ENCODE results near the gene CPB2.
A peak's percentile ranks its signal among the peaks of the same experiment; 100 is the strongest.

CPB2 gene

DNA sequence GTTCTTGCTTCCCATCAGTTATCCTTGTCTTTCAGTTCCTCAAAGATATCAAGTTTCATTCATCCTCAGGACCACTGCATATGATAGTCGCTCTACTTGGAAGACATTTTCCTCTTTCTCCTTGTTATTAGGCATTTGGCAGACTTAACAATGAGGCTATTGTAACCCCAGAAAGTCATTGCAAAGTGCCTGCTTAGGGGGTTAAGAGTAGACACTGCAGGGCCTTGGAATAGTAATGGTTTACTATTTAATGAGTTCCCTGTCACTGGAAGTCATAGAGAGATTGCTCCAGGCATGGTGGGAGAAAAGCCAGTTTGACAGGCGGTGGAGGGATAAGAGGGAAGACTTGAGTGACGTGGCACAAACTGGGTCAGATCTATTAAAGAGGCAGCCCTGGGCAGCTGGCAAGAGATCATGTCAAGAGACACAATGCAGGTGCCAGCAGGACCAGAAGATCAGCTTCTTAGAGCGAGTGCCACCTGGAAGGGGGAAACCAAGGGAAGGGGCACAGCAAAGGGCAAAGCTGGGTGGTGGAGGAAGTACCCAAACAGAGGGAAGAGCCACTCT lies 16.8 kb upstream of the CPB2 start:
- no peak for DNase-seq (ENCODE audit: low read depth)
- TF ChIP-seq, protein P1, sequence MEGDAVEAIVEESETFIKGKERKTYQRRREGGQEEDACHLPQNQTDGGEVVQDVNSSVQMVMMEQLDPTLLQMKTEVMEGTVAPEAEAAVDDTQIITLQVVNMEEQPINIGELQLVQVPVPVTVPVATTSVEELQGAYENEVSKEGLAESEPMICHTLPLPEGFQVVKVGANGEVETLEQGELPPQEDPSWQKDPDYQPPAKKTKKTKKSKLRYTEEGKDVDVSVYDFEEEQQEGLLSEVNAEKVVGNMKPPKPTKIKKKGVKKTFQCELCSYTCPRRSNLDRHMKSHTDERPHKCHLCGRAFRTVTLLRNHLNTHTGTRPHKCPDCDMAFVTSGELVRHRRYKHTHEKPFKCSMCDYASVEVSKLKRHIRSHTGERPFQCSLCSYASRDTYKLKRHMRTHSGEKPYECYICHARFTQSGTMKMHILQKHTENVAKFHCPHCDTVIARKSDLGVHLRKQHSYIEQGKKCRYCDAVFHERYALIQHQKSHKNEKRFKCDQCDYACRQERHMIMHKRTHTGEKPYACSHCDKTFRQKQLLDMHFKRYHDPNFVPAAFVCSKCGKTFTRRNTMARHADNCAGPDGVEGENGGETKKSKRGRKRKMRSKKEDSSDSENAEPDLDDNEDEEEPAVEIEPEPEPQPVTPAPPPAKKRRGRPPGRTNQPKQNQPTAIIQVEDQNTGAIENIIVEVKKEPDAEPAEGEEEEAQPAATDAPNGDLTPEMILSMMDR (conservative IDR thresholded peaks at IDR 0.05; ENCODE audit: low read depth, low read length): no peak
- no peak overlapping the region for H3K4me3 ChIP-seq (ENCODE audit: low read depth, low read length)

DNA sequence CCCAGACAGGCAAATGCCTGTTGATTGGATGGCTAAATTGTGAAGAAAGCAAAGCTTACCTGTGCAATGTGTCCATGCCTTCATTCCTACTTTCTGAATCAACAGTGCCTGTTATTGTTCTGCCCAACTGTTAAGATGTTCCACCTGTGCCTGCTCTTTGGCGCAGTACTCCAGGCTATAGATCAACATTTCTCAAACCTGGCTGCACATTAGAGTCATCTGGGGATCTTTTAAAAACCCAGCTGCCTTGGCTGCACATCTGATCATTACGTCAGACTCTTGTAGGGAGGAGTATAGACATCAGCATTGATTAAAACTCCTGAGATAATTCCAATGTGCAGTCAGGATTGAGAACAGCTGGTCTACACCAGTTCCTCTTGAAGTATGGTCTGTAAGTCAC lies 16.2 kb upstream of the CPB2 start:
- TF ChIP-seq, protein P1 (conservative IDR thresholded peaks at IDR 0.05; ENCODE audit: low read depth, low read length): no peak
- H3K4me3 ChIP-seq (ENCODE audit: low read depth, low read length): no peak overlapping the region
- no peak for DNase-seq (ENCODE audit: low read depth)

DNA sequence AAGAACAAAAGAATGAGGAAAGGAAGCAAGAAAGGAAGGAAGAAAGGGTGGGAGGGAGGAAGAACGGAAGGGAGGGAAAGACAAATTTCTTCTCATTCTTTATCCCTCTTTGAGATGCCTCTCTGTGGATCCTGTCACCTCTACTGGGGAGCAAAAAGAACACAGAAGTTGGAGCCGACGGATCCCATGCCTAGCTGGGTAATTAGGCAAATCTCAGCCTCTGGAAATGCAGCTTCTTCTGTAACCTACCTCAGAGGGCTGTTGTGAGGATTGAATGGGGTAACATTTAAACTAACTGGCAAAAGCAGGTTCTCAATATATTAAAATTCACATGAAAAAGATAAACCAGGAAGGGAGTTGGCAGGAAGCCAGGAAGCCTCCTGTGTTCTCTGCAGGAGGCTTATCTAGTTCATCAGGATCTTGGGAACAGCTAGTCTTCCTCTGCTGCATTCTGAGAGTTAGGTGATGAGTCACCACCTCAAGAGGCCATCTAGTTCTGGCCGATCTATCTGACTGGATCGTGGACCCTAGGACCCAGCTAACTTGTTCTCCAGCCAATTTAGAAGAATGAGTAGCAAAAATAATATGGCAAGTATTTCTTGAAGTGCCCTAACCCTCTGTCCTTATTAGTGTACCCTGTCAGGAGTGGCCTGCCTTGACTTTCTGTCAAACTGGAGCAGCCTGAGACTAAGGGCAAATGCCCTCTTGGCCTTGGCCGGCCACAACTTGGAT lies 15.2 kb upstream of the CPB2 start:
- DNase-seq (ENCODE audit: low read depth): peak; percentile 72
- H3K4me3 ChIP-seq (ENCODE audit: low read depth, low read length): no peak overlapping the region
- TF ChIP-seq, protein P1 (conservative IDR thresholded peaks at IDR 0.05; ENCODE audit: low read depth, low read length): no peak

DNA sequence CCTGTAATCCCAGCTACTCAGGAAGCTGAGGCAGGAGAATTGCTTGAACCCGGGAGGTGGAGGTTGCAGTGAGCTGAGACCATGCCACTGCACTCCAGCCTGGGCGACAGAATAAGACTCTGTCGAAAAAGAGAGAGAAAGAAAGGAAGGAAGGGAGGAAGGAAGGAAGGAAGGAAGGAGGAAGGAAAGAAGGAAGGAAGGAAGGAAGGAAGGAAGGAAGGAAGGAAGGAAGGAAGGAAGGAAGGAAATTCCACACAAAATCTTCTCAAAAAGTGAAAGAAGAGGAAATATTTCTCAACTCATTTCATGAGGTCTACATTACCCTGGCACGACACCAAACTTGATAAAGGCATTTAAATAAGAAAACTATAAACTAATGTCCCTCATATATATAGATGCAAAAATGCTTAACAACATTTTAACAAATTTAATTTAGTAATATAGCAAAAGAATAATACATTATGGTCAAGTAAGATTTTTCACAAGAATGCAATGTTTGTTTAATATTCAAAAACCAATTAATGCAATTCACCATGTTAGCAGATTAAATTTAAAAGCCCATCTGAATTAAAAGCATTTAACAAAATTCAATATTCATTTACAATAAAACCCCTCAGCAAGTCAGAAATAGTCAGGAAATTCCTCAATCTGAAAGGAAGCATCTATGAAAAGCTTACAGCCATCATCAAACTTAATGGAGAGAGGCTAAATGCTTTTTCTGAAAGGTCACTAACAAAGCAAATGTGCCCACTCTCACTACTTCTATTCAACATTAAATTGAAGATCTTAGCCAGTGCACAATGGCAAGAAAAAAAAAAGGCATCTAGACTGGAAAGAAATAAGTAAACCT lies 12.0 kb upstream of the CPB2 start:
- H3K4me3 ChIP-seq (ENCODE audit: low read depth, low read length): no peak overlapping the region
- no peak for DNase-seq (ENCODE audit: low read depth)
- TF ChIP-seq, protein P1 (conservative IDR thresholded peaks at IDR 0.05; ENCODE audit: low read depth, low read length): no peak

DNA sequence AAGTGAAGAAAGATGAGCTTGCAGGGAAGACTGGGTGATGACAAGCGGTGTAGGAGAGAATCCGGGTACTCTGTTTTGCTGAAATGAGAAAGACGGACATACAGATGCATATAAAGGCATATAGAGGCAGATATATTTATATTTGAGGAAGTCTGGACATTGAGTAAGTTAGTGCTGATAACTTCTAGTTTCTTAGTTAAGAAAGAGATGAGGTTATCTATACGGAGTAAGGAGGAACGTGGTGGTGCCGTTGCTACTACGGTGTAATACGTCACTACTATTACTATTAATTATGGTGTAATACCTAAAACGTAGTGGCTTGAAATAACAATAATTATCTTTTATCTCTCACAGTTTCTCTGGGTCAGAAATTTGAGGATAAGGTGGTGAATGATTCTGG lies 9.8 kb upstream of the CPB2 start:
- DNase-seq (ENCODE audit: low read depth): no peak
- no peak overlapping the region for H3K4me3 ChIP-seq (ENCODE audit: low read depth, low read length)
- TF ChIP-seq, protein P1 (conservative IDR thresholded peaks at IDR 0.05; ENCODE audit: low read depth, low read length): no peak

DNA sequence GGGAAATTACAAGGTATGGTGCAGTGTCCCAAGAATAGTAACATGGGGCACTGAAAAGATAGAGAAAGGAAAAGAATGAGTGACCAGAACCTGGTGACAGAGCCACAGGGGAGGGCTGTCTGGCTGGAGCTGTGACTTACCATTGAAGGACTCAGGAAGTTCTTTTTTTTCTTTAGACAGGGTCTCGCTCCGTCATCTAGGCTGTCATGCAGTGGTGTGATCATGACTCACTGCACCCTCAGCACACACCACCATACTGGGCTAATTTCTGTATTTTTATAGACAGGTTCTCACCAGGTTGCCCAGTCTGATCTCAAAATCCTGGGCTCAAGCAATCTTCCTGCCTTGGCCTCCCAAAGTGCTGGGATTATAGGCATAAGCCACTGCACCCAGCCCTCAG lies 8.8 kb upstream of the CPB2 start:
- TF ChIP-seq, protein P1 (conservative IDR thresholded peaks at IDR 0.05; ENCODE audit: low read depth, low read length): no peak
- peak; percentile 60 for DNase-seq (ENCODE audit: low read depth)

More for the DNA sequence above, 8.8 kb upstream of the CPB2 start:
- H3K4me3 ChIP-seq (ENCODE audit: low read depth, low read length): no peak overlapping the region

All from choroid plexus epithelial cell (primary cell).